ENCODE results near the gene HIF1AN.

DNA sequence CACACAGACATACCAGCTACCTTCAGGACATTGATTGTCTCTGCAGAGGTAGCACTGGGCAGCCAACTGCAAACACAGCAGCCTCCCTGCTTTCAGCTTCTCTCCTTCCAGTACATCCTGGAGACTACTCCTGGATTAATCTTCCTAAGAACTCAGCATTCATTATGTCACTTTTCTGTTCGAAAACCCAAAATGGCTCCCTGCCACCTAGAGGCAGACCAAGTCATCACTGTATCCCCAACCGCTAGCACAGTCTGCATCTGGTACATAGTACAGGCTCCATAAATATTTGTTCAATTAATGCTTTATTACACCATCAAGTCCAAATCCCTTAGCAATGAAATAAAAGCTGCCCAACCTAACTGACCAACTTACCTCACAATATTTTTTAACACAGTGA is 11.1 kb upstream of the HIF1AN start:
- TF ChIP-seq, protein P1, sequence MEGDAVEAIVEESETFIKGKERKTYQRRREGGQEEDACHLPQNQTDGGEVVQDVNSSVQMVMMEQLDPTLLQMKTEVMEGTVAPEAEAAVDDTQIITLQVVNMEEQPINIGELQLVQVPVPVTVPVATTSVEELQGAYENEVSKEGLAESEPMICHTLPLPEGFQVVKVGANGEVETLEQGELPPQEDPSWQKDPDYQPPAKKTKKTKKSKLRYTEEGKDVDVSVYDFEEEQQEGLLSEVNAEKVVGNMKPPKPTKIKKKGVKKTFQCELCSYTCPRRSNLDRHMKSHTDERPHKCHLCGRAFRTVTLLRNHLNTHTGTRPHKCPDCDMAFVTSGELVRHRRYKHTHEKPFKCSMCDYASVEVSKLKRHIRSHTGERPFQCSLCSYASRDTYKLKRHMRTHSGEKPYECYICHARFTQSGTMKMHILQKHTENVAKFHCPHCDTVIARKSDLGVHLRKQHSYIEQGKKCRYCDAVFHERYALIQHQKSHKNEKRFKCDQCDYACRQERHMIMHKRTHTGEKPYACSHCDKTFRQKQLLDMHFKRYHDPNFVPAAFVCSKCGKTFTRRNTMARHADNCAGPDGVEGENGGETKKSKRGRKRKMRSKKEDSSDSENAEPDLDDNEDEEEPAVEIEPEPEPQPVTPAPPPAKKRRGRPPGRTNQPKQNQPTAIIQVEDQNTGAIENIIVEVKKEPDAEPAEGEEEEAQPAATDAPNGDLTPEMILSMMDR (IDR thresholded peaks at IDR 0.05; ENCODE audit: insufficient read depth, low read length, poor library complexity, severe bottlenecking): no peak
- TF ChIP-seq EZH2phosphoT487 (conservative IDR thresholded peaks at IDR 0.05; ENCODE audit: low read length): no peak

Data from SU-DHL-6 (cell line).